T-helper 22 cell (primary cell): ENCODE data around the gene ZNF22.
"Not testable (repeated sequence)": the region's sequence is repeated elsewhere in the genome, so short reads cannot be mapped to it uniquely, and the experiment has no call there.

Experiments
- DNase-seq: peaks from one replicate; pipeline ENCODE4 v3.0.0-alpha.2; 2020; ENCODE audit warnings: low read depth

The ZNF22 gene

DNA sequence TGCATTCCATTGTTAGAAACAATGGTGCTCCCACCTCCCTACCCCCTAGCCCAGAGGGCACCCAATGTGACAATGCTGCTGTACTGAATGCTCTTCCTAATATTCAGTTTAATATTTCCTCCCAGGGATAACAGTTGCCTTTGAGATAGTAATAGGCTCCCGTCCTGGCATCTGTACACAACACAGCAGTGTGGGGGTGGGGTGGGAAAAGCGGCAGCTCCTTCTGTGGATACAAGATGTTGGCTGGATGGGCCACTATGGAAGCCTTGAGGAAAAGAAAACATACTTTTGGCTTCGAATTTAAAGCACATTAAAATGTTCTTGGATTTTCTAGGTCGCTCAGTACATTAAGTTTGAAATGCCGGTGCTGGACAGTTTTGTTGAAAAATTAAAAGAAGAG is 9.2 kb upstream of the ZNF22 start:
- DNase-seq = no peak

DNA sequence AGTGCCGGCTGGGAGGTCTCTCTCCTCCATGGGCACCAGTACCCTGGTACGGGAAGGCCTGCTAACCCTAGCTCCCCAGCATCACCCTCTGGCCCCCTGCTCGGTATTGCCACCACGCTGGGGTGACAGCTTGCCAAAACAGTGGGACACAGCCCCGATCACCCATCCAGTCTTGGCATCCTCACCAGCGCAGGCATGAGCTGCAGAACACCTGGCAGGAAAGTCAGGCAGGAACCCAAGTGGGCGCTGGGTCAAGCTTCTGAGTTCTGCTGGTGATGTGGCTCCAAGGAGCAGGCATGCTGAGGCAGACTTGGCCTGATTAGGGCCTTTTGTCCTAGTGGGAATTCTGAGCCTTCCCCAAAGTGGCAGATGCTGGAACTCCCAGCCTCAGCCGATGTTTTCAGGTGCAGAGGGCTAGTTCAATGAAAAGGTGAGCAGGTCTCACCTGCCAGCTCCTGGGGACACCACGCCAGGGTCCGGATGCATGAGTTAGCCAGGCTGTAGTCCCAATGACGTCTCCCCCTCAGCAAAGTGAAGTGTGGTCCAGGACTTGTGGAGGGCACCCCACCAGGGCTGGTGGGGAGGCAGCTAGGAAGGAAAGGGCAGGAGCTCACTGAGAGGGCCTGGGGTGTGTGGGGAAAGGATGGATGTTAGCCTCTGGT is 8.5 kb upstream of the ZNF22 start:
- DNase-seq = no peak

DNA sequence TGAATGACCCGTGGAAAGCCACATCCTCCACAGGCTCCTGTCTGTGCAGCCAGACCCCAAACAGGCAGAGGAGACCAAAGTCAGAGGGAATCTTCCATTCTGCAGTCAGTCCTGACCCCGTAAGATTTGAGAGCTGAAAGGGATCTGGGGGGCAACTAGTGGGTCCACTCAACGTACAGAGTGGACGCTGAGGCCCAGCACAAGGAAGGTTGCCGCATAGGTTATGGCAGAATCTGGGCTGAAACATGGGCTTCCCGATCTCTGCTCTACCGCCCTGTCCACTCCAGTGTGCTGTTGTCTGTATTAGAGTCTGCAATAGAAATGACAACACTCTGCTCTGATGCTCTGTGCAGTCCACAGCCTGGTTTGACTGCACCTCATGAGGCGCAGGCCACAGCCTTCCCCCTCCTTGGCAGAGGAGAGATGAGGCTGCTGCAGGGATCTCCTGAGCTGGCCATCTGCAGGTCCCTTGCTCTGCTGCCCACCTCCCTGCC is 7.9 kb upstream of the ZNF22 start:
- no peak for DNase-seq

DNA sequence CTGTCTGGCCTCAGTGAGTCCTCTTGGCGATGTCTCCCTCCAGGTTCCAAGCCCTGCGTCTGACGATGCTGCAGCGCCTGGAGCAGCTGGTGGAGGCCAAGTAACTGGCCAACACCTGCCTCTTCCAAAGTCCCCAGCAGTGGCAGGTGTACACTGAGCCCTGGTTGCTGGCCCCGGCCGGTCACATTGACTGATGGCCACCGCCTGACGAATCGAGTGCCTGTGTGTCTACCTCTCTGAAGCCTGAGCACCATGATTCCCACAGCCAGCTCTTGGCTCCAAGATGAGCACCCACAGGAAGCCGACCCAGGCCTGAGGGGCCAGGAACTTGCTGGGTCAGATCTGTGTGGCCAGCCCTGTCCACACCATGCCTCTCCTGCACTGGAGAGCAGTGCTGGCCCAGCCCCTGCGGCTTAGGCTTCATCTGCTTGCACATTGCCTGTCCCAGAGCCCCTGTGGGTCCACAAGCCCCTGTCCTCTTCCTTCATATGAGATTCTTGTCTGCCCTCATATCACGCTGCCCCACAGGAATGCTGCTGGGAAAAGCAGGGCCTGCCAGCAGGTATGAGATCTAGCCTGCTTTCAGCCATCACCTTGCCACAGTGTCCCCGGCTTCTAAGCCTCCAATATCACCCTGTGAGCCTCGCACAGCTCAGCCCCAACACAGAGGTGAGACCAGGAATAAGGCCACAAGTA is 7.3 kb upstream of the ZNF22 start:
- DNase-seq = no peak

DNA sequence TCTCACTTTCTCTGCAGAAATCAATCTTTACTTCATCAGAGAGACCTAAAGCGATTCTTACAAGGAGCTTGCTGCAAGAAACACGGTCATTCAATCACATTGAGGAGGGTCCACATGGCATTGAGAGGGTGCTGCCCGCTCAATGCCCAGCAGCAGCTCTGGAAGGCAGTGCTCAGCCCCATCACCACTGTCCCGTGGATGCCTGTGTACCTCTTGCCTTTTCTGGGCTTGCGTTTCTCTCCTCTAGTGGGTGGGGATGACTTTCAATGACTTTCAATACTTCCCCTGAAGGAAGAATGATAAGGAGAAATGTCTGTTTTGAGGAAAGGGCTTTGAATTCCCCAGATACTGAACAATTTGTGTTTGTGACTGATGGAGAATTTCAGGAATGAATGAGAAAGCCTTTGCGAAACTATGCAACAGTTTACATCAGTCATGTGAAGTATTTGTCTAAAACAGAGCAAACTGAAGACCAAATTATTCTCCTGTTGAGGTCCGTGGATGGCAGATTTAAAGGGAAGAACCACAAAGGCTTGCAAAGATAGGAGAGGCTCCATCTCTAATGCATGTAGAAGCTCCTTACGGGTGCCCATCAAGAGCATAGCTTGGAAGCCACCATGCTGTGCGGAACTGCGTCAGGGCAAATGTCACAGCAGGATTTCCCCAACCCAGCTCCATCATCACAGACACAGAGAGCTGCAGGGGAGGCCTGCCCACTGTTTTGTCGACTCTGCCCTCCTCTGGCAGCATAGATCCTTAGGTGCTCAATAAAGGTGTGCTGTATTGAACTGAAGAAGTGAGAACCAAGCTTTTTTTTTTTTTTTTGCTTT is 6.6 kb upstream of the ZNF22 start:
- DNase-seq = no peak

DNA sequence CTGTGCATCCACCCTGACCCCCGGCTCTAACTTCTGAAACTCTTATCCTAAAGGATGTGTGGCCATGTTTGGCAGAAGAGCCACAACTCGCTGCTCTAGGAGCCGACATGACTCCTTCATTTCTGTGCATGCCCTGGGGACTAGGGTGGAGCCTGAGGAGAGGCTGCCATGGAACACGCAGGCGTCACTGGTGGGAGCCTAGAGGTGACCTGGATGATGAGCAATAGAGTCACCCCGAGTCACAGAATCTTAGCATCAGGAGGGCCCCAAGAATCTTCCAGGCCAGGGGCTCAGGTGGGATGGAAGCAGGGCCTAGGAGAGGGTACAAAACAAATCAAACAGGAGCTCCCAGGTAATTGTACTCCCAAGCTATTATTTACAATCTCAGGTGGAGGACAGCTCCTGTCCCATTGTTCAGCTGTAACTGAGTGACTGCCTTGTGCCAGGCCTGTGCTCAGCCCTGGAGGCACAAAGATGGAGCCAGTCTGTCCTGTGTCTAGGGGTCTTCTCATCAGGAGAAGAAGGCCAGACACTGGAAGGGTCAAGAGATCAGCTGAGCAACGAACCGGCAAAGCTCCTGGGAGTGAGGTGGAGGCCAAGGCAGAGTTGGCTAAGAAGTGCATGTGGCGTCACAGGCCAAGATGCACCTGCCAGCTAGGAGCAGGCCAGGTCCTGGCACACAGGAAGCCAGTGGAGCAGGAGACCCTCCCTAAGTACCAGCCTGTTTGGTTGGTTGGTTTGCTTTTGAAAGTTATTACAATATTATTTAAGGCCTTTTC is 5.8 kb upstream of the ZNF22 start:
- no peak for DNase-seq

DNA sequence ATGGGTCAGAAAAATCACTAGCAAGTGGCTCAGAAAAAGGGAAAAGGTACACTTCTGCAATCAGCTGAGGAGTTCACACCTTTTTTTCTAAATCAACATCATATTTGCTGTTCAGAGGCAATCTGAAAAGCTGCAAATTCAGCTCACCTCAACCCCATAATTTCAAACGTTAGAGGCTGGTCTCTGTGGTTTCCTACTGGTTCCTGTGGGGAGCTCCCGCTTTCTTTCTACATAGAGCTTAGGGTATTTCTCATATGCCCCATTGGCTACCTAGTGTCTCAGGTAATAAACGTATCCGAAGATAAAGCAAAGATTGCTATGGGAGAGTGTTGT is 5.2 kb upstream of the ZNF22 start:
- DNase-seq = no peak

DNA sequence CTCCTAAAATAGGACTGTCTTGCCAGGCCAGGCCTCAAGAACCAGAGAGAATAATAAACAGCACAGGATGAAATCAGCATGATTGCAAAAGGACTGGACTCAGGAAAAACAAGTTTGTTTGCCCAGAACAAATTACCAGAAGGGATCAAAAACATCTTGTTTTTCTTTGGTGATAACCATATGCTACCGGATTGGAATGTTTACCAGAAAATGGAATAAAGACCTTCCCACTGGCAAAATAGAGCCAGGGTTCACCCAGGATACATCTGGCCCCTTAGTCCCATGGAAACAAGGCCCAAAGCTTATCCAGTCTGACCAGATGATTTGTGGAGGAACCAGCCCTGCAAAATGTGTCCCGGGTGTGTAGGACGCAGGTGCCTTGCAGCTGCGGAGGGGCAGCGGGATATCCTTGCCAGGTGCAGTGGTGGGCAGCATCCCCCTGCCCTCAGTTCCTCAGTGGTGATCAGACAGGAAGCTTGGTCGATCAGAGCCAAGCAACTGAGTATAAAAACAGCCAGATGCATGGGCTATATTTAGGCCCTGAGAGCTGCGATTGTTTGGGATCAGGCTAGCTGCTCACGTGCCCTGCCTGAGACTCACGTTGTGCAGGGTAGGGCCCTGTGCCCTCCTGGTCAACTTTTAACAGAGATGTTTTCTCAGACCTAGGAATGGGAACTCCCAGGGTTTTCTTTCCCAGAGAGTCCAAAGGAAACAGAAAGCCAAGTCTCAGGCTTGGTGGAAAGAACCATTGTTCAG is 4.6 kb upstream of the ZNF22 start:
- DNase-seq = no peak

DNA sequence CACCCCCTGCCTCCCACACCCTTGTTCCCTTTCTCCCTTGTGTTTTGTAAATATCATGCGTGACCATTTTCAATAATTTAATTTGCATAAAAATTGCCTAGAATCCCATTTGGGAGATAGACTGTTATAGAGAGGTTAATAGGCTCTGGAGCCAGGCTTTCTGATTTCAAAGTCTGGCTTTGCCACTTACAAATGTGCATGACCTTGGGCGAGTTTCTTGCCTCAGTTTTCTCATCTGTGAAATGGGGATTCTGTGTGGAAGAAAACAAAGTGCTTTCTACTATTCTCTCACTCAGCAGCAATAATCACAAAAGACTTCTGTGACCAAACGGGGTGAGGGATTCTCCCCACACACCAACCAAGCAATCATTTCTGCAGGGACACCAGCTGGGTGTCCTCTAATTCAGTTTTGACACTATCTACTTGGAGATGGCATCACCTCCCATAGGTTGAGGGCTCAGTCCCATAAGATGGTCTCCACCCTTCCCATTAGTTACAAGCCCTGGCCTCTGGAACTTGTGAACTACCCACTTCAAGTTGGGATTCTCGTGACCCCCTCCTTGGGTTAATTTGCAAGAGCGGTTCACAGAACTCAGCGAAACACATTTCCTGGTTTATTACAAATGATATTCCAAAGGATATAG is 3.5 kb upstream of the ZNF22 start:
- no peak for DNase-seq

DNA sequence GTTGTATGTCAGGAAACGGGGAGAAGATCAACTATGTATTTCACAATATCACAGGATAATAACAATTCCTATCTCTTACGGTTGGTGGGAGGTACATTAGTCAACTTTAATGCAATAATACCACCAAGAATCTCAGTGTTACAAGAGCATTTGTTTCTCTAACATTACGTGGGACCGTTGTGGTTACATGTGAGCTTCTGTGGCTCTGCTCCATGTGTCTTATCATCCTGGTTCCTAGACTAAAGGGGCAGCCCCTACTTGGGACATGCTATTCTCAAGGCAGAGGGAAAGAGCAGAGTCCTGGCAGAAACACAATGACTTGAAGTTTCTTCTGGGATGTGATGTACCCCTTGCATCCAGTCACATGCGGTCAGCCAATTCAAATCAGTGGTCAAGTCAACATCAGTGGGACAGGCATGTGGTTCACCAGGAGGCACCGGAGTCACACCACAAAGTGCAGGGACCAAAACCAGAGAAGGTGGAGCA is 2.5 kb upstream of the ZNF22 start:
- DNase-seq = no peak

DNA sequence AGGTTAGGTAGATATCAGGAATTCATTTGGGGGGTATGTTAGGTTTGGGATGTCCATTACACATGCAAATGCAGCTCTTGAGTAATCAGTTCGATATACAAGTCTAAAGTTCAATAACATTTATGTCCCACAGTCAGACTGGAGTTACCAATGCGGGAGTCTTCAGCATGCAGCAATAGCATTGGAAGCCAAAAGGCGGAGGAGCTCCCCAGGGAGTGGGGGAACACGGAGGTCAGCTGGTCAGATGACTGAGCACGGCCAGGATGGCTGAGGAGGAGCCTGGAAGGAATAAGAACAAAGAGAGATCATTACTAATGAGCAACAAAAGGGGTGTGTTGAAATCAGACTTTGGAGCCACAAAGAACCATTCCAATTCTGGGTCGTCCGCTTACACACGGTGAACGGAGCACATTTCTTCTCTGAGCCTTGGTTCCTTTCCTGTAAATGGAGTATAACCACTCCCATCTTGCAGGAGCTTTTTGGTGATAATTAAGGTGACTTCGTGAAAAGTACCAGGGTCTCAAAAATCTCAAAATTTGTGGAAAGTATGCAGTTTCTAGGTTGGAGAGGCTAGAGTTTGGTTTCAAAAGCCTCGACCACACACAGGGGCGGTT is 478 bp upstream of the ZNF22 start:
- no peak for DNase-seq

DNA sequence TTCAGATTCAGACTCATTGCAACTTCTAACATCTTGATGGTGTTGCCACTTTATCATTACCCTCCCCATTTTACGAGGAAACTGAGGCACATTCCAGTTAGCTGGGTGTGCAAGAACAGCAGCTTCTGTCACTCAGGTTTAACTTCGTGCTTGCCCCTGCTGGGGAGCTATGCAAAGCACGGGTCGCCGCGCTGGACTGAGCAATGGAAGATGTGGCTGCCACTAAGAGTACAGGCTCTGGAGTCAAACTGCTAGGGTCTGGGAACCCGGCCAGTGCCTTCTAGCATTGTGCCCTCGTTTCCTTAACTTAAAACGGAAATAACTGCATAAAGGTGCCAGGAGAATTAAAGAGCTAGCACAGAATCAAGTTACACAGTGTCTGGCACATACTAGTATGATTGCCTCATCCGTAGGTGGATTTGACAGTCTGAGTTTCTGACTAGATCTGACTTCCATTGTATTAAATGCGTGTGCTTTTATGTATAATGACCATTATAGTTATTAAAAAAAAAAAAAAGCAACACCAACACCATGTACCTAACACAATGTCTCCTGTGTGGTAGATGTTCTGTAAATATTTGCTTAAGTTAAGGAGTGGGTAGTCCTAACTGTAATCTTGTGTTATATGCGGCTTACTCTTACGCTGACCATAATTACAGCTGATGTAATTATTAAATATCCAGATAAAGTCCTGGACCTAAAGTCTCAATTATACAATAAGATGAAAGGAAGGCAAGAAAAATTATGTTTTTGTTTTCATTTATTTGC is 842 bp downstream of the ZNF22 start:
- no peak for DNase-seq

DNA sequence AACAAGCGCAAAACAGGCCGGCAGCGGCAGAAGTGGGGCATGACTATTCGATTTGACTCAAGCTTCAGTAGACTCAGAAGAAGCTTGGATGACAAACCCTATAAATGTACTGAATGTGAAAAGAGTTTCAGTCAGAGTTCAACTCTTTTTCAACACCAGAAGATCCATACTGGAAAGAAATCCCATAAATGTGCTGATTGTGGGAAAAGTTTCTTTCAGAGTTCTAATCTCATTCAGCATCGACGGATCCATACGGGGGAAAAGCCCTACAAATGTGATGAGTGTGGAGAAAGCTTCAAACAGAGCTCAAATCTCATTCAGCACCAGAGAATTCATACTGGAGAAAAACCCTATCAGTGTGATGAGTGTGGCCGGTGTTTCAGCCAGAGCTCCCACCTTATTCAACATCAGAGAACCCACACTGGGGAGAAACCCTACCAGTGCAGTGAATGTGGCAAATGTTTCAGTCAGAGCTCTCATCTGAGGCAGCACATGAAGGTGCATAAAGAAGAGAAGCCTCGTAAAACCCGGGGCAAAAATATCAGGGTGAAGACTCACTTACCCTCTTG is 2.8 kb downstream of the ZNF22 start:
- no peak for DNase-seq

DNA sequence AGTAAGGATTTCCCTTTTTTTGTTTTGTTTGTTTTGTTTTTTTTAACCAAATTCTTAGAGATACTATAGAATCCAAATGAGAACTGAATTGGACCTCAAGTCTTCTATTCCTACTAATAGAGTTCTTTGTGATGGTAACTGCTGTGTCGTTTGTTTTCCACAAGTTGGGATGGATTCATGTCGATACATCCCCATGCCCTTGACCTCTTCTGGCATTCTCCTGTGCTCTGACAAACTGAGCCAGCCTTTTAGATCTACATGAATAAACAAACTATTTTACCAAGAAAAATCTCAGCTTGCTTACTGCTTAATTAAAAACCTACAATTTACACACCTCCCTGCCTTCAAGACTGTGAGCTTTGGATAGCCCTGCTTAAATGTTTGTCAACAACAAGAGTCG is 3.9 kb downstream of the ZNF22 start:
- DNase-seq = no peak

DNA sequence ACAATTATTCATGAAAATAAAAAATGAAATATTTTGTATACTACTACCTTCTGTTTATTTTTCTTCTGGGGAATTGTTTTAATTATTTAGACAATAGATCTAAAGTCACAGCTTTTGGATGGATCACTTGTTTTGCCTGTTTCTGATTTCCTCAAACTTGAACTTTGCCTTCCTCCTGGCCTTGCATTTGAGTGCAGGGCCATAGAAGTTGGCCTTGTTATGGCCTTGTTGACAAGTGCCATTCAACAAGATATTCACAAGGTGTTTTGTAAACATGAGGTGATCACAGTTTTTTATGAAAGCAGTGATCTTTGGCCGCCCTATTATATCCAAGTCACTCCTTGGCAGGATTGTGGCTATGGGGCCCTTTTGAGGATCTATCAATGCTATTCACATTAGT is 4.6 kb downstream of the ZNF22 start:
- DNase-seq = no peak

DNA sequence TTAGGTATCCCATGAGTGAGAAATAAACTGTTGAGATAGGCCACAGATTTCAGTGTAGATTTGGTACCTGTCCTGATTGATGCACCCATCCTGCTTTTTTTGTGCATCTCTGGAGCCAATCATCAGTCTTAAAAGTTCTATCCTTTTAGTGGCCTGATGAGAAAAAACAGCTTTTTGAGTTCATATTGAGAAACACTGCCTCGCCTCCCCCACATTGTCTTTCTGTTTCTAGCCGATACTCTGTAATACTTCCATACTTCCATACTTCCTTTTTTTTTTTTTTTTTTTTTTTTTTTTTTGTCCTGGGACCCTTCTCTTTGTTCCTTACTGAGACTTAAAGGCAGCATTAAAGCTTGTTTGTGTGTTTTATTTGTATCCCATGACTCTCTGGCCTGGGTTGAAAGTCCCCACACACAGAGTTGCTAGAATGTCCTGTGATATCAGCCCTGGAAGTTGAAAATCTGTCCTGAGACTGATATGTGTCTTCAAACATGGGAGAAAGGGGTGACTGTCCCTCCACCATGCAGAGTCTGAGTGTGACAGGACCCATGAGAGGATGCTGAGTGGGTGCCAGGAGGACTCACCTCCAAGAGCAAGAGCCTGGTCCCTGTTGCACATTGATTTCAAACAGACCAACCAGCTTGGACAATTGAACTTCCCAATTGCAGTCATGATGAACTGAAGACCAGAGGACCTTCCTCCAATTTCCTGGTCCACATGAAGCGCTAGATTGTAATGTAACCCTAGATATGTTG is 5.7 kb downstream of the ZNF22 start:
- no peak for DNase-seq

DNA sequence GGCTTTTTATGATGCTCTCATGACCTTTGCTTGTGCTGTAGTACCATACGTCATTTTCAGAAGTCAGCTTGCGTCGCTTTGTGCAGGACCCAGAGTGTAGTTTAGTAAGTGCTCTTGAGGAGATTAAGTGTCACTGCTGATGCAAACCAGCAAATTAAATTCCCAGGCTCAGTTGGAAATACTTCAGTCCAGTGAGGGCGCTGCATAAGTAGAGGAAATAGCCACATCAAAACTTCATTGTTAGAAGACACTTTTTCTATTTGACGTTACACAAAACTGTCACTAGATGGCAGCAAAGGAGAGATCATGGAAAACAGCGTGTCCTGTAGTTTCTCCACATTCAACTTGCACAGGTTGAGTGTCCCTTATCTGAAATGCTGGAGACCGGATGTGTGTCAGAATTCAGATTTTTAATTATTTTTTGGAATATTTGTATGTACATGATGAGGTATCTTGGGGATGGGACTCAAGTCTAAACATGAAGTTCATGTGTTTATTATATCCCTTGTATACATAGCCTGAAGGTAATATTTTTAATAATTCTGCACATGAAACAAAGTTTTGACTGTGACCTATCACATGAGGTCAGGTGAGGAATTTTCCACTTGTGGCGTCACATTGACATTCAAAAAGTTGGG is 7.9 kb downstream of the ZNF22 start:
- no peak for DNase-seq

DNA sequence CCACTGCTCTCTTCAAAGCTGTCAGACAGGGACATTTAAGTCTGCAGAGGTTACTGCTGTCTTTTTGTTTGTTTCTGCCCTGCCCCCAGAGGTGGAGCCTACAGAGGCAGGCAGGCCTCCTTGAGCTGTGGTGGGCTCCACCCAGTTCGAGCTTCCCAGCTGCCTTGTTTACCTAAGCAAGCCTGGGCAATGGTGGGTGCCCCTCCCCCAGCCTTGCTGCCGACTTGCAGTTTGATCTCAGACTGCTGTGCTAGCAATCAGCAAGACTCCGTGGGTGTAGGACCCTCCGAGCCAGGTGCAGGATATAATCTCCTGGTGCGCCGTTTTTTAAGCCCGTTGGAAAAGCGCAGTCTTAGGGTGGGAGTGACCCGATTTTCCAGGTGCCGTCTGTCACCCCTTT is 13.8 kb downstream of the ZNF22 start:
- not testable (repeated sequence) for DNase-seq
